Adrenal gland (tissue), 12 donors: Measurements from ENCODE around the gene SOBP. TPM values are rescaled to one million over a fixed set of nuclear protein-coding genes. Genes with fewer than 3 reads are reported as not detected.

Source experiments
- DNase-seq, 7 donors: peaks; one replicate each; pipeline ENCODE4 v3.0.0-alpha.2; 2019 to 2020
- H3K27ac ChIP-seq, 5 donors: fragments of 200-600 bp; sonication (generic) in 4 of 5; 1 replicate in 3 of 5; 2 replicates in 2 of 5; pipeline versions ENCODE4 v1.5.1 to v1.8.0; 2016 to 2020; ENCODE audit warnings: mild to moderate bottlenecking in 1 of 5
- H3K27me3 ChIP-seq: fragments of 200-600 bp; 2 replicates; pipeline ENCODE4 v1.8.0; 2021
- H3K36me3 ChIP-seq, 2 donors: fragments of 200-600 bp; replicated peaks in 1 of 2; 1 replicate in 1 of 2; 2 replicates in 1 of 2; pipeline versions ENCODE4 v1.5.1 to v1.8.0; 2018 to 2022
- H3K4me1 ChIP-seq, 2 donors: fragments of 200-600 bp; replicated peaks in 1 of 2; 1 replicate in 1 of 2; 2 replicates in 1 of 2; pipeline versions ENCODE4 v1.5.1 to v1.8.0; 2018 to 2021
- H3K4me3 ChIP-seq, 4 donors: fragments of 200-600 bp; sonication (generic) in 3 of 4; one replicate each; pipeline ENCODE4 v1.5.1; 2016 to 2018
- H3K9me3 ChIP-seq, 3 donors: fragments of 200-600 bp; sonication (generic) in 1 of 3; replicated peaks in 1 of 3; 1 replicate in 2 of 3; 2 replicates in 1 of 3; pipeline versions ENCODE4 v1.5.1 to v1.8.0; 2016 to 2021
- CTCF ChIP-seq, 6 experiments: fragments of 450-650 bp in 4 of 6; fragments of 200-600 bp in 2 of 6; sonication (generic) in 1 of 6; IDR thresholded peaks; 1 replicate in 5 of 6; 2 replicates in 1 of 6; pipeline versions ENCODE4 v1.5.1 to v1.8.0; 2016 to 2021; ENCODE audit warnings: antibody characterized with exemption in 6 of 6, mild to moderate bottlenecking in 2 of 6, moderate library complexity in 1 of 6
- POLR2A ChIP-seq, 2 donors: fragments of 450-650 bp; IDR thresholded peaks; one replicate each; pipeline ENCODE4 v1.6.1; 2017; ENCODE audit warnings: antibody characterized with exemption in 2 of 2, mild to moderate bottlenecking in 2 of 2, moderate library complexity in 1 of 2
- WGBS, 4 donors: extraction: QIAGEN DNeasy Blood & Tissue Kit in 2 of 4; methylation state at CpG; one replicate each; pipeline versions ENCODE4 v1.1.5 to v1.1.7; 2013 to 2017; 5-methylcytosine and 5-hydroxymethylcytosine counted together
- intact Hi-C, 2 donors: fragments of 100-400 bp; cut with DNase I; formaldehyde crosslinking; loops; one replicate each; pipeline versions ENCODE4 v1.14.1 to v1.15.0; 2022 to 2023
- polyA plus RNA-seq, 3 donors: library from polyadenylated mRNA; stranded (reverse); fragments of 200-250 nt in 2 of 3; fragments of 350-450 nt in 1 of 3; fragmentation: Illumina TruSeq in 1 of 3; extraction: RNeasy Lipid Tissue Mini Kit (QIAGEN cat#74804) in 1 of 3; gene quantifications; one replicate each; pipeline ENCODE4 v1.2.3, GENCODE V29; 2013 to 2014
- total RNA-seq, 9 donors: library from RNA; depleted of rRNA in 4 of 9; stranded (reverse); fragments of >200 nt in 4 of 9; fragments of 120-200 nt in 1 of 9; fragmentation: NEBNext Ultra II Directional in 1 of 9; extraction: Animal tissue kit (Norgen Biotek cat#: 25700) in 1 of 9; gene quantifications; one replicate each; pipeline versions ENCODE4 v1.1.0 to v1.2.4, GENCODE V29; 2013 to 2023
- donor health status: healthy with polysubstance abuse.
- donor health status: Bipolar disorder and iron deficiency.
- donor health status: DM: yes; HTN: yes; CAD: no.
- donor health status: DM: no; HTN: no; CAD: no.
- donor health status: DM: no; HTN: no; CAD: no.
- donor health status: DM: yes; HTN: yes; CAD: no.

SOBP gene
- total and polyA plus RNA-seq, 12 donors = 5.6 to 25.6 (median 12.5) TPM

- Histone ChIP-seq H3K4me3 (no peak overlapping the region), H3K27me3 (no peaks in the 10 kb centered on the region), H3K9me3 (no peaks in the 10 kb centered on the region), H3K27ac (peak overlapping the region in 1 of 5 donors; percentile 44), H3K4me1 (peaks cover 2 to 48% of the 10 kb centered on the region in 2 donors), H3K36me3 (no peaks in the 10 kb centered on the region)
- 62 to 83% (median 65%) methylated on average over 4 of the region's 4 CpGs for WGBS, 4 donors
- intact Hi-C loops = no loop called here
- DNase-seq = no peak
- TF ChIP-seq CTCF (IDR thresholded peaks at IDR 0.05) (peak in 2 of 6 experiments; percentile 16 to 19), POLR2A (IDR thresholded peaks at IDR 0.05) (no peak)
Measured at GRCh38 chr6:107655245-107655644, 165.3 kb downstream of the SOBP start.

- no peaks in the 10 kb centered on the region for H3K27me3 ChIP-seq
- no peak overlapping the region for H3K4me3 ChIP-seq
- intact Hi-C loops = no loop called here
- TF ChIP-seq POLR2A (IDR thresholded peaks at IDR 0.05) (no peak), CTCF (IDR thresholded peaks at IDR 0.05) (no peak)
- WGBS, 4 donors = 76 to 95% (median 88%) methylated on average over 2 of the region's 2 CpGs
- peaks cover 8 to 54% of the 10 kb centered on the region in 2 donors for H3K4me1 ChIP-seq
- no peaks in the 10 kb centered on the region for H3K36me3 ChIP-seq
- no peak overlapping the region for H3K27ac ChIP-seq
- DNase-seq = no peak
- H3K9me3 ChIP-seq = no peaks in the 10 kb centered on the region
Measured at GRCh38 chr6:107655864-107656263, 165.9 kb downstream of the SOBP start.

- TF ChIP-seq POLR2A (IDR thresholded peaks at IDR 0.05) (no peak), CTCF (IDR thresholded peaks at IDR 0.05) (no peak)
- Histone ChIP-seq H3K4me3 (no peak overlapping the region), H3K4me1 (peaks cover 11 to 58% of the 10 kb centered on the region in 2 donors), H3K9me3 (no peaks in the 10 kb centered on the region), H3K27ac (no peak overlapping the region), H3K27me3 (no peaks in the 10 kb centered on the region), H3K36me3 (no peaks in the 10 kb centered on the region)
- no peak for DNase-seq
- intact Hi-C loops = no loop called here
- 54 to 73% (median 61%) methylated on average over 1 of the region's 1 CpG for WGBS, 4 donors
Measured at GRCh38 chr6:107656401-107656800, 166.5 kb downstream of the SOBP start.

- no peak overlapping the region for H3K4me3 ChIP-seq
- intact Hi-C loops = no loop called here
- H3K36me3 ChIP-seq = no peaks in the 10 kb centered on the region
- no peaks in the 10 kb centered on the region for H3K27me3 ChIP-seq
- H3K9me3 ChIP-seq = no peaks in the 10 kb centered on the region
- peak overlapping the region in 2 of 5 donors; percentile 1 to 68 for H3K27ac ChIP-seq
- TF ChIP-seq POLR2A (IDR thresholded peaks at IDR 0.05) (no peak), CTCF (IDR thresholded peaks at IDR 0.05) (no peak)
- DNase-seq = no peak
- WGBS, 4 donors = 82 to 90% (median 86%) methylated on average over 7 to 8 of the region's 8 CpGs
- peaks cover 11 to 63% of the 10 kb centered on the region in 2 donors for H3K4me1 ChIP-seq
Measured at GRCh38 chr6:107656883-107657282, 167.0 kb downstream of the SOBP start.
